K562 (cell line): ENCODE data around the gene PICK1. TPM values are rescaled to one million over a fixed set of nuclear protein-coding genes. Genes with fewer than 3 reads are reported as not detected.

Experiments
- BCL6 ChIP-seq: fragments of 250-450 bp; sonication (Bioruptor Pico); IDR thresholded peaks from 2 replicates; pipeline ENCODE4 v1.4.0; 2020
- DIDO1 ChIP-seq: fragments of 450-650 bp; IDR thresholded peaks from 2 replicates; pipeline ENCODE4 v1.6.1; 2016; ENCODE audit warnings: low read depth, missing biosample characterization, missing genetic modification characterization
- EP400 ChIP-seq: fragments of 450-650 bp; IDR thresholded peaks from 2 replicates; pipeline ENCODE4 v1.6.1; 2017; ENCODE audit warnings: antibody characterized with exemption, mild to moderate bottlenecking, moderate library complexity
- HDAC1 ChIP-seq, 2 experiments: fragments of 450-650 bp; IDR thresholded peaks; 2 replicates each; pipeline ENCODE4 v1.6.1; 2016 to 2017; ENCODE audit warnings: inconsistent platforms in 1 of 2, mild to moderate bottlenecking in 1 of 2, moderate library complexity in 1 of 2
- HDAC6 ChIP-seq: IDR thresholded peaks from 2 replicates; pipeline ENCODE4 v1.6.1; 2012; ENCODE audit warnings: low read depth, mild to moderate bottlenecking, control low read depth, inconsistent platforms, low read length, moderate library complexity
- HDGF ChIP-seq: fragments of 450-650 bp; IDR thresholded peaks from 2 replicates; pipeline ENCODE4 v1.6.1; 2016
- KLF16 ChIP-seq: IDR thresholded peaks from 2 replicates; pipeline ENCODE4 v1.6.1; 2016; ENCODE audit warnings: antibody characterized with exemption
- NKRF ChIP-seq: fragments of 450-650 bp; IDR thresholded peaks from 2 replicates; pipeline ENCODE4 v1.6.1; 2016; ENCODE audit warnings: borderline replicate concordance
- NR2F6 ChIP-seq: fragments of 450-650 bp; formaldehyde crosslinking; IDR thresholded peaks from 2 replicates; pipeline ENCODE4 v1.4.0; 2020; ENCODE audit warnings: mild to moderate bottlenecking
- PTBP1 ChIP-seq: fragments of 200-400 bp; formaldehyde crosslinking; IDR thresholded peaks from 2 replicates; pipeline ENCODE4 v1.6.1; 2017; ENCODE audit warnings: low read depth, low read length
- RHOXF2B ChIP-seq: fragments of 250-450 bp; sonication (Bioruptor Pico); conservative IDR thresholded peaks from 2 replicates; pipeline ENCODE4 v1.5.1; 2021
- SAFB2 ChIP-seq: fragments of 200-400 bp; formaldehyde crosslinking; IDR thresholded peaks from 2 replicates; pipeline ENCODE4 v1.6.1; 2018; ENCODE audit warnings: borderline replicate concordance, low read length, low read depth, moderate library complexity; ENCODE audit not compliant: severe bottlenecking
- SFPQ ChIP-seq: fragments of 200-400 bp; formaldehyde crosslinking; IDR thresholded peaks from 2 replicates; pipeline ENCODE4 v1.6.1; 2017; ENCODE audit warnings: mild to moderate bottlenecking, low read depth, low read length, moderate library complexity
- SRSF9 ChIP-seq: fragments of 200-400 bp; formaldehyde crosslinking; IDR thresholded peaks from 2 replicates; pipeline ENCODE4 v1.6.1; 2017; ENCODE audit warnings: low read depth, low read length, borderline replicate concordance
- U2AF1 ChIP-seq: fragments of 200-400 bp; formaldehyde crosslinking; optimal IDR thresholded peaks from 2 replicates; pipeline ENCODE3; 2017; ENCODE audit warnings: mild to moderate bottlenecking, low read depth, low read length, moderate library complexity
- ZBTB17 ChIP-seq: fragments of 450-650 bp; formaldehyde crosslinking; IDR thresholded peaks from 2 replicates; pipeline ENCODE4 v1.4.0; 2020; ENCODE audit warnings: mild to moderate bottlenecking
- ZNF175 ChIP-seq: fragments of 200-800 bp; sonication (Bioruptor generic); IDR thresholded peaks from 2 replicates; pipeline ENCODE4 v1.6.1; 2016; ENCODE audit warnings: low read depth, mild to moderate bottlenecking, missing genetic modification characterization, missing compliant biosample characterization
- ZNF232 ChIP-seq: sonication (generic); formaldehyde crosslinking; IDR thresholded peaks from 2 replicates; pipeline ENCODE4 v1.8.0; 2022; ENCODE audit warnings: mild to moderate bottlenecking, missing genetic modification reagents
- ZNF274 ChIP-seq: IDR thresholded peaks from 2 replicates; pipeline ENCODE4 v1.6.1; 2011; ENCODE audit warnings: low read depth, mild to moderate bottlenecking, low read length, moderate library complexity, borderline replicate concordance
- polyA plus RNA-seq, 8 experiments: library from polyadenylated mRNA; depleted of rRNA in 4 of 8; stranded (reverse) in 5 of 8; unstranded in 3 of 8; fragments of >200 nt; fragmentation: Nextera tagmentation in 2 of 8; fragmentation: Illumina TruSeq in 1 of 8; extraction: Ambion mirVana in 2 of 8; extraction: Trizol in 1 of 8; gene quantifications; 2 replicates each; pipeline versions ENCODE4 v1.2.1 to v1.2.3, GENCODE V29; 2011 to 2014; ENCODE audit warnings: inconsistent platforms in 1 of 8, missing spikeins in 1 of 8
- total RNA-seq, 7 experiments: library from RNA; depleted of rRNA in 6 of 7; stranded (reverse); fragments of >200 nt in 6 of 7; fragmentation: Illumina TruSeq in 2 of 7; extraction: Trizol in 2 of 7; gene quantifications; 2 replicates each; pipeline versions ENCODE4 v1.2.1 to v1.2.3, GENCODE V29; 2011 to 2021; ENCODE audit warnings: low replicate concordance in 1 of 7
- TF ChIP-seq, protein P1 (sequence below): sonication (generic); formaldehyde crosslinking; IDR thresholded peaks from 2 replicates; pipeline ENCODE4 v1.8.1; 2023; ENCODE audit warnings: missing genetic modification reagents, mild to moderate bottlenecking, borderline replicate concordance

The PICK1 gene
- total and polyA plus RNA-seq, 9 of the 15 experiments (the other 6 are each of a cell fraction or from before 2014, with no cell fraction given), result 0.06 to 11.0 (median 7.9) TPM; not detected in 1

- TF ChIP-seq BCL6 (no peak), U2AF1 (no peak), RHOXF2B (no peak), HDAC1 (IDR thresholded peaks at IDR 0.05) (0 out of 4 replicates have a peak, but pooled peaks of 1 of the 2 experiments have one; percentile 60), KLF16 (no peak), SFPQ (no peak), HDAC6 (no peak), DIDO1 (peak; percentile 27; the same call in 1 of the 2 replicates), ZNF175 (no peak), ZNF232 (CRISPR knock-in tag) (no peak), PTBP1 (no peak), NKRF (no peak), SAFB2 (no peak), EP400 (peak; percentile 72), NR2F6 (no peak), ZNF274 (no peak), ZBTB17 (no peak), SRSF9 (no peak), HDGF (no peak)
- TF ChIP-seq, protein P1, sequence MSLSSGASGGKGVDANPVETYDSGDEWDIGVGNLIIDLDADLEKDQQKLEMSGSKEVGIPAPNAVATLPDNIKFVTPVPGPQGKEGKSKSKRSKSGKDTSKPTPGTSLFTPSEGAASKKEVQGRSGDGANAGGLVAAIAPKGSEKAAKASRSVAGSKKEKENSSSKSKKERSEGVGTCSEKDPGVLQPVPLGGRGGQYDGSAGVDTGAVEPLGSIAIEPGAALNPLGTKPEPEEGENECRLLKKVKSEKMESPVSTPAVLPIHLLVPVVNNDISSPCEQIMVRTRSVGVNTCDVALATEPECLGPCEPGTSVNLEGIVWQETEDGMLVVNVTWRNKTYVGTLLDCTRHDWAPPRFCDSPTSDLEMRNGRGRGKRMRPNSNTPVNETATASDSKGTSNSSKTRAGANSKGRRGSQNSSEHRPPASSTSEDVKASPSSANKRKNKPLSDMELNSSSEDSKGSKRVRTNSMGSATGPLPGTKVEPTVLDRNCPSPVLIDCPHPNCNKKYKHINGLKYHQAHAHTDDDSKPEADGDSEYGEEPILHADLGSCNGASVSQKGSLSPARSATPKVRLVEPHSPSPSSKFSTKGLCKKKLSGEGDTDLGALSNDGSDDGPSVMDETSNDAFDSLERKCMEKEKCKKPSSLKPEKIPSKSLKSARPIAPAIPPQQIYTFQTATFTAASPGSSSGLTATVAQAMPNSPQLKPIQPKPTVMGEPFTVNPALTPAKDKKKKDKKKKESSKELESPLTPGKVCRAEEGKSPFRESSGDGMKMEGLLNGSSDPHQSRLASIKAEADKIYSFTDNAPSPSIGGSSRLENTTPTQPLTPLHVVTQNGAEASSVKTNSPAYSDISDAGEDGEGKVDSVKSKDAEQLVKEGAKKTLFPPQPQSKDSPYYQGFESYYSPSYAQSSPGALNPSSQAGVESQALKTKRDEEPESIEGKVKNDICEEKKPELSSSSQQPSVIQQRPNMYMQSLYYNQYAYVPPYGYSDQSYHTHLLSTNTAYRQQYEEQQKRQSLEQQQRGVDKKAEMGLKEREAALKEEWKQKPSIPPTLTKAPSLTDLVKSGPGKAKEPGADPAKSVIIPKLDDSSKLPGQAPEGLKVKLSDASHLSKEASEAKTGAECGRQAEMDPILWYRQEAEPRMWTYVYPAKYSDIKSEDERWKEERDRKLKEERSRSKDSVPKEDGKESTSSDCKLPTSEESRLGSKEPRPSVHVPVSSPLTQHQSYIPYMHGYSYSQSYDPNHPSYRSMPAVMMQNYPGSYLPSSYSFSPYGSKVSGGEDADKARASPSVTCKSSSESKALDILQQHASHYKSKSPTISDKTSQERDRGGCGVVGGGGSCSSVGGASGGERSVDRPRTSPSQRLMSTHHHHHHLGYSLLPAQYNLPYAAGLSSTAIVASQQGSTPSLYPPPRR (CRISPR knock-in tag), result no peak
Measured at GRCh38 chr22:38056969-38057891, at the start of gene PICK1 (continued).
